LNCaP clone FGC (cell line): ENCODE data around the gene MRPL41.
"Not testable (repeated sequence)": the region's sequence is repeated elsewhere in the genome, so short reads cannot be mapped to it uniquely, and the experiment has no call there.

ENCODE experiments used
- DNase-seq: peaks from one replicate; pipeline ENCODE4 v3.0.0-alpha.2; 2011; ENCODE audit warnings: low read depth
- H3K4me3 ChIP-seq: 2 replicates; pipeline ENCODE4 v1.5.1; 2011; ENCODE audit warnings: mild to moderate bottlenecking, low read depth, low read length, control low read depth
- CTCF ChIP-seq: IDR thresholded peaks from 2 replicates; pipeline ENCODE4 v1.5.1; 2012; ENCODE audit warnings: mild to moderate bottlenecking; ENCODE audit not compliant: control insufficient read depth, insufficient read depth; ENCODE audit errors: extremely low read depth

The MRPL41 gene

GRCh38 chr9:137509198-137509597, 42.5 kb upstream of the MRPL41 start:
- no peak for DNase-seq
- no peak for TF ChIP-seq CTCF
- H3K4me3 ChIP-seq: no peak overlapping the region

- not testable (repeated sequence) for DNase-seq
Measured at GRCh38 chr9:137511126-137511525, 40.6 kb upstream of the MRPL41 start.

GRCh38 chr9:137511758-137512463, 39.8 kb upstream of the MRPL41 start:
- H3K4me3 ChIP-seq: no peak overlapping the region
- no peak for TF ChIP-seq CTCF
- no peak for DNase-seq

More at GRCh38 chr9:137511126-137511525, 40.6 kb upstream of the MRPL41 start:
- H3K4me3 ChIP-seq: not testable (repeated sequence)

- H3K4me3 ChIP-seq, DNase-seq: not testable (repeated sequence)
Measured at GRCh38 chr9:137513136-137513535, 38.5 kb upstream of the MRPL41 start.

GRCh38 chr9:137513801-137514570, 37.7 kb upstream of the MRPL41 start:
- DNase-seq, H3K4me3 ChIP-seq: not testable (repeated sequence)

GRCh38 chr9:137514691-137515337, 36.9 kb upstream of the MRPL41 start:
- DNase-seq: no peak
- H3K4me3 ChIP-seq: no peak overlapping the region
- no peak for TF ChIP-seq CTCF

- no peak for TF ChIP-seq CTCF
- H3K4me3 ChIP-seq: no peak overlapping the region
- no peak for DNase-seq
Measured at GRCh38 chr9:137515338-137515724, 36.3 kb upstream of the MRPL41 start.

- no peak for TF ChIP-seq CTCF
- no peak for DNase-seq
Measured at GRCh38 chr9:137516144-137516917, 35.3 kb upstream of the MRPL41 start.

GRCh38 chr9:137518661-137519459, 32.8 kb upstream of the MRPL41 start:
- DNase-seq, H3K4me3 ChIP-seq: not testable (repeated sequence)

More at GRCh38 chr9:137516144-137516917, 35.3 kb upstream of the MRPL41 start:
- no peak overlapping the region for H3K4me3 ChIP-seq
